ENCODE results near the gene HLA-DPA1.

HLA-DPA1 gene

GRCh38 chr6:33061987-33062386, 11.5 kb downstream of the HLA-DPA1 start:
- peak in 1 of 2 donors; percentile 65 for DNase-seq

GRCh38 chr6:33057222-33058150, 16.0 kb downstream of the HLA-DPA1 start:
- DNase-seq: no peak

GRCh38 chr6:33053230-33053629, 20.2 kb downstream of the HLA-DPA1 start:
- no peak for DNase-seq

GRCh38 chr6:33052627-33053026, 20.8 kb downstream of the HLA-DPA1 start:
- no peak for DNase-seq

GRCh38 chr6:33050014-33050810, 23.2 kb downstream of the HLA-DPA1 start:
- DNase-seq: no peak

- no peak for DNase-seq
Observed at GRCh38 chr6:33049323-33050013, 24.0 kb downstream of the HLA-DPA1 start.

GRCh38 chr6:33040157-33040556, 33.3 kb downstream of the HLA-DPA1 start:
- no peak for DNase-seq

GRCh38 chr6:33036535-33036934, 36.9 kb downstream of the HLA-DPA1 start:
- DNase-seq: no peak

- no peak for DNase-seq
Observed at GRCh38 chr6:33034554-33034953, 38.9 kb downstream of the HLA-DPA1 start.

- DNase-seq: no peak
Observed at GRCh38 chr6:33030245-33030644, 43.2 kb downstream of the HLA-DPA1 start.

- DNase-seq: peak; percentile 57 to 82
Observed at GRCh38 chr6:33029328-33030184, 43.9 kb downstream of the HLA-DPA1 start.

GRCh38 chr6:33028220-33028849, 45.1 kb downstream of the HLA-DPA1 start:
- no peak for DNase-seq

- DNase-seq: no peak
Observed at GRCh38 chr6:33024521-33024920, 48.9 kb downstream of the HLA-DPA1 start.

- DNase-seq: no peak
Observed at GRCh38 chr6:33023536-33023935, 49.9 kb downstream of the HLA-DPA1 start.

GRCh38 chr6:33021917-33022316, 51.5 kb downstream of the HLA-DPA1 start:
- DNase-seq: no peak

GRCh38 chr6:33019372-33019771, 54.1 kb downstream of the HLA-DPA1 start:
- DNase-seq: no peak

GRCh38 chr6:33018904-33019303, 54.5 kb downstream of the HLA-DPA1 start:
- DNase-seq: peak; percentile 45 to 85

- DNase-seq: no peak
Observed at GRCh38 chr6:33018418-33018817, 55.0 kb downstream of the HLA-DPA1 start.

- no peak for DNase-seq
Observed at GRCh38 chr6:33017694-33018353, 55.6 kb downstream of the HLA-DPA1 start.

GRCh38 chr6:33017018-33017417, 56.4 kb downstream of the HLA-DPA1 start:
- no peak for DNase-seq

GRCh38 chr6:33015798-33016197, 57.7 kb downstream of the HLA-DPA1 start:
- no peak for DNase-seq
